ENCODE measurements around the gene PLEKHG3.

PLEKHG3 gene

GRCh38 chr14:64708148-64709004 is 4.2 kb downstream of the PLEKHG3 start:
- DNase-seq, result no peak

- DNase-seq, result no peak
Measured at GRCh38 chr14:64709126-64709525, 4.9 kb downstream of the PLEKHG3 start.

GRCh38 chr14:64711039-64711438 is 6.8 kb downstream of the PLEKHG3 start:
- DNase-seq, result no peak

GRCh38 chr14:64713677-64714076 is 9.5 kb downstream of the PLEKHG3 start:
- DNase-seq, result no peak

- DNase-seq, result no peak
Measured at GRCh38 chr14:64714432-64715025, 10.3 kb downstream of the PLEKHG3 start.

GRCh38 chr14:64715146-64715627 is 11.0 kb downstream of the PLEKHG3 start:
- no peak for DNase-seq

GRCh38 chr14:64715628-64716412 is 11.6 kb downstream of the PLEKHG3 start:
- DNase-seq, result no peak

GRCh38 chr14:64717870-64718269 is 13.6 kb downstream of the PLEKHG3 start:
- DNase-seq, result no peak

- DNase-seq, result no peak
Measured at GRCh38 chr14:64718762-64719161, 14.5 kb downstream of the PLEKHG3 start.

- no peak for DNase-seq
Measured at GRCh38 chr14:64719601-64720000, 15.4 kb downstream of the PLEKHG3 start.

GRCh38 chr14:64720131-64720576 is 15.9 kb downstream of the PLEKHG3 start:
- no peak for DNase-seq

- DNase-seq, result no peak
Measured at GRCh38 chr14:64721391-64721791, 17.2 kb downstream of the PLEKHG3 start.

- DNase-seq, result no peak
Measured at GRCh38 chr14:64721899-64722298, 17.7 kb downstream of the PLEKHG3 start.

- no peak for DNase-seq
Measured at GRCh38 chr14:64722842-64723447, 18.7 kb downstream of the PLEKHG3 start.

GRCh38 chr14:64723691-64724577 is 19.7 kb downstream of the PLEKHG3 start:
- no peak for DNase-seq

GRCh38 chr14:64724578-64724930 is 20.3 kb downstream of the PLEKHG3 start:
- DNase-seq, result no peak

GRCh38 chr14:64725261-64725815 is 21.1 kb downstream of the PLEKHG3 start:
- no peak for DNase-seq

GRCh38 chr14:64725879-64726584 is 21.8 kb downstream of the PLEKHG3 start:
- no peak for DNase-seq

- DNase-seq, result no peak
Measured at GRCh38 chr14:64726585-64726890, 22.3 kb downstream of the PLEKHG3 start.

- no peak for DNase-seq
Measured at GRCh38 chr14:64727551-64728071, 23.4 kb downstream of the PLEKHG3 start.

GRCh38 chr14:64728106-64728505 is 23.9 kb downstream of the PLEKHG3 start:
- DNase-seq, result no peak

Measured in NCI-H1048 (cell line).